ENCODE data around the gene SLC39A10.

Gene SLC39A10

DNA sequence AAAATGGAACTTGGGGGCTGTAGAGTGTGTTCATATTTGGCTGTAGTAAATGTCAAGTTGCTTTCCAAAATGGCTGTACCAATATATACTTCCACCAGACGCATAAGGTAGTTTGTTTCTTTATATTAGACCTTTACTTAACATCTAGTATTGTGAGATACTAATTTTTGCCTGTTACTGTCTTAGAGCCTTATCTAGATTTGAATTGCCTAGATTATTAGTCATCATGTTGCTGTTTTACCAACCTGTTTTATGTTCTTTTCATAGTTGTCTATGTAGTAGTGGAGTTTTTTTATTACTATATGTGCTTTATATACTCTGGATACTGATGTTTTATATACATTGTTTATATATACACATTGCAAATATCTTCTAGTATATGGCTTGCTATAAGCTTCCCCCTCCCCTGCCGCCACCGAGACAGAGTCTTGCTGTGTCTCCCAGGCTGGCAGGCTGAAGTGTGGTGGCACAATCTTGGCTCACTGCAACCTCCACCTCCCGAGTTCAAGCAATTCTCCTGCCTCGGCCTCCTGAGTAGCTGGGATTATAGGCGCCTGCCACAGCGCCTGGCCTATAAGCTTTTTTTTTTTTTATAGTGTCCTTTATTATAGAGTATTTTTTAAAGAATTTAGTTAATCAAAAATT is 18.9 kb downstream of the SLC39A10 start:
- DNase-seq, result no peak

DNA sequence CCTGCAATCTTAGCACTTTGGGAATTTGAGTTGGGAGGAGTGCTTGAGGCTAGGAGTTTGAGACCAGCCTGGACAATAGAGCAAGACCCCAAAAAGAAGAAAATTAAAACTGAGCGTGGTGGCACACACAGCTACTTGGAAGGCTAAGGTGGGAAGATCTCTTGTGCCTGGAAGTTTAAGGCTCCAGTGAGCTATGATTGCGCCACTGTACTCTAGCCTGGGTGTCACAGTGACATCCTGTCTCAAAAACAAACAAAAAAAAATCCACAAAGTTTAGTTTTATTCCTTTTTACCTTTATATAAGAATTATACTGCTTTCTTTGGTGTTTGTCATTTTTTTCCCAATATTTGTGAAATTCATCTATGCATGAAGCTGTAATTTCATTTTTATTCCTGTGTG is 20.3 kb downstream of the SLC39A10 start:
- no peak for DNase-seq

DNA sequence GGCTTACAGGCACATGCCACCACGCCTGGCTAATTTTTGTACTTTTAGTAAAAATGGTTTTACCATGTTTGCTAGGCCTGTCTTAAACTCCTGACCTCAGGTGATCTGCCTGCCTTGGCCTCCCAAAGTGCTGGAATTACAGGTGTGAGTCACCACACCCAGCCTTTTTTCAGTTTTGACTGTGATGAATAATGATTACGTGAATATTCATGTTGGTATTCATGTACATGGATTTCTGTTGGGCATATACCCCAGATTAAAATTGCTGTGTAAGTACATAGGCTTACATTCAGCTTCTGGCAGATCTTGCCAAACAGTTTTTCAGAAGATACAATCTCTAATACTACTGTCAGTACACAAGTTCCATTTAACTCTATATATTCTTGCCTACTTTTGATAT is 20.9 kb downstream of the SLC39A10 start:
- no peak for DNase-seq

GRCh38 chr2:195682077-195682476 is 25.1 kb downstream of the SLC39A10 start:
- no peak for DNase-seq

GRCh38 chr2:195683174-195683573 is 26.1 kb downstream of the SLC39A10 start:
- no peak for DNase-seq

GRCh38 chr2:195686564-195686963 is 29.5 kb downstream of the SLC39A10 start:
- DNase-seq, result peak; percentile 22

GRCh38 chr2:195687320-195688086 is 30.5 kb downstream of the SLC39A10 start:
- no peak for DNase-seq

GRCh38 chr2:195692531-195692930 is 35.5 kb downstream of the SLC39A10 start:
- peak; percentile 24 for DNase-seq

DNA sequence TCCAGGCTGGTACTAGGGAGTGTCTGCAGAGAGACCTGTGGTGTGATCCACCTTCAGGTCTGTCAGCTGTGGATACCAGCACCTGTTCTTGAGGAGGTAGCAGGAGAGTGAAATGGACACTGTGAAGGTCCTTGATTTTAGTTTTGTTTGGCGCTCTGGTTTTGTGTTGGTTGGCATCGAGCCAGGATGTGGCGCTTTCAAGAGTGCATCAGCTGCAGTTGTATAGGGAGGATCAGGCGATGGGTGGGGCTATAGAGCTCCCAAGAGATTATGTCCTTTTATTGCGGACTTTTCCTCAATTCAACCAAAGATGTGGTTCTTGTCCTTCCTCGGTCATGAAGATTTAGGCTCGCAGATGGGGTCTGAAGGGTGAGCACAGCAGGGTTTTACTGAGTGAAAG is 37.5 kb downstream of the SLC39A10 start:
- DNase-seq, result no peak

GRCh38 chr2:195695002-195695631 is 38.1 kb downstream of the SLC39A10 start:
- DNase-seq, result no peak

DNA sequence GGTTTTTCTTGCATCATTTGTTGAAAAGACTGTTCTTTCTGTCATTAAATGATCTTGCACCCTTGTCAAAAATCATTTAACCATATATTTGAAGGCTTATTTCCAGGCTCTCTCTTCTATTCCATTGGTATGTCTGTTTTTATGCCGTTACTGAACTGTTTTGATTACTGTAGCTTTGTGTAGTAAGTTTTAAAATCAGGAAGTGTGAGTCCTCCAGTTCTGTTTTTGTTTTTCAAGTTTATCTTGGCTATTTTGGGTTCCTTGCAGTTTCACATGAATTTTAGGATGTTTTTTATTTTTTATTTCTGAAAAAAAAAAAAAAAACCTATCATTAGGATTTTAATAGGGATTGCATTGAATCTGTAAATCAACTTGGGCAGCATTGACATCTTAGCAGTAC is 39.0 kb downstream of the SLC39A10 start:
- DNase-seq, result no peak

GRCh38 chr2:195697681-195698220 is 40.7 kb downstream of the SLC39A10 start:
- DNase-seq, result no peak

- DNase-seq, result no peak
These were observed 43.5 kb downstream of the SLC39A10 start for GRCh38 chr2:195700480-195700879.

DNA sequence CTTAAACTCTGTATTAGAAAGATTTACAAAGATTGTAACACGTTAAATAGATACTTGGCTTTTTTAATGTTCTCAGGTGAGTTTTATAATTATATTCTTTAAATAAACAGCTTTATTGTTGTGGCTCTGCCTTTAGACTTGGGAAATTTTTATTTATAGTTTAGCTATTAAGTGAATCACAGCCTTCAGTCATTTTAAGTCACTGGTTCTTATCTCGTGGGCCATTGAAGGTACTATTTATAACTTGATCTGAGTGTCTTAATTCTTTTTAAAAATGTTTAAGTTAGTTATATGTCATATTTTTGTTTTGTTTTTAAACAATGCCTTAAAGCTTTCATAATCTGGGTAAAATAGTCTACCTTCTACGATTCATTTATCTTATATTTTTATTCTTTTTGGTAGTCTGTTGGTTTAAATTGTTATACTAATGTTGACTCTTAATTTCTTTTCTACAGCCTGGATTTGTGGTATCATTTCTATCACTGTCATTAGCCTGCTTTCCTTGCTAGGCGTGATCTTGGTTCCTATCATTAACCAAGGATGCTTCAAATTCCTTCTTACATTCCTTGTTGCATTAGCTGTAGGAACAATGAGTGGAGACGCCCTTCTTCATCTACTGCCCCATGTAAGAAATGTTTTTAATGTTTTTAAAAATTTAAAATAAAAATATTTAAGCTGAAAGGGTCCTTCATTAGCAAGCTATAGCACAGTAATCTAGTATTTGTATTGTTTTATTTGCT is 49.3 kb downstream of the SLC39A10 start:
- DNase-seq, result no peak

DNA sequence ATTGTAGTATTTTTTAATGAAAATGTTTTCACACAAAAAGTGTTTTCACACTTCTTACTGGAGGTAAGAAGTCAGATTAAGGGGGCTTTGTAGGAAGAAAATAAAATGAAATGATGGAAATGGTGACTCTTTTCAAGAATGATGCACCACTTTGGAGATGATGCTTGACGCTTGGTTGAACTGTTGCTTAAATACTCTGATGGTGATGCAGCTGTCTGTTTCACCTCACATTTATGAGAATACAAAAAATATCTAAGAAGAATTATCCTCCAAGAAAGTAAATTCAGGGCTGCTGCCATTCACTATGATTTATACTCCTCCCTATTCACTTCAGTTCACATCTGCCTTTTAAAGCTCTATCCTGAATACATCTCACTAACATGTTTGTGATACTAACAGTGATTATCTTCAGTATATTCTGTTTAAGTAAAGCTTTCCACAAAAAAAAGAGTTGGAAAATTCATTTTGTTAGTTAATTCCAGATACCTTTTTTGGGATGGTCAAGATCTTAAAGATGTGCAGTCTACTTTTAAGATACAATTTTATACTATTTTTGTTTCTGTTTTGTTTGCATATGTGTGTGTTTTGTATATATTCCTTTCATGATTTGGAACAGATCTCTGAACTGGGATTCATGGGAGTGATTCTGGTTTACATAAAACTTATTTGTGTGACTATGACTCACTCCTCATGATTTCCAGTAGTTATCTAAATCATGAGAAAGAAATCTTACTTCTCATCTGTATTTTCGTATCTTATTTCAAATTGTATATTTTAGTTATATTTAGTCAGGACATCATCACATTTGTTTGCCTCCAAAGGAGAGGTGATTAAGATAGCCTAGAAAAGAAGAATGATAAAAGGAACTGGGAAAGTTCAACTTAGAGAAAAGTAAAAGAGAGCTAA is 53.1 kb downstream of the SLC39A10 start:
- DNase-seq, result no peak

DNA sequence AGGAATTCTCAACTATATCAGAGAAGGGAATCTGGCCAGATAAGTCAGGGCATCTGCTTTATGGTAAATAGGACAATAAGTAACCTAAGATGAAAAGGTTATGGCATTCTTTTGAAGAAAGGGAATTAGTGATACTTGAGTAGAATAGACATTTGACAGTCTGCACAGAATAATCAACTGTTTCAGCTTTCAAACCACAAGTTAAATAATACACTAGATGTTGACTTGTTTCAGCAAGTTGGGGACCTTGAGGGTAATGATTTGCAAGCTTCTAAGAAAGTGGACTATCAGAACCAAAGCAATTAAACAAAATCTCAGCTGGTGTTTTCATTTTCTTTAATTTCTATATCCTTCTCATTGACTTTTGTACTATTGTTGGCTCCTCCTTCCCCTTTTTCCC is 54.5 kb downstream of the SLC39A10 start:
- no peak for DNase-seq

- no peak for DNase-seq
These were observed 59.4 kb downstream of the SLC39A10 start for GRCh38 chr2:195716466-195716865.

GRCh38 chr2:195721042-195721441 is 64.0 kb downstream of the SLC39A10 start:
- no peak for DNase-seq

DNA sequence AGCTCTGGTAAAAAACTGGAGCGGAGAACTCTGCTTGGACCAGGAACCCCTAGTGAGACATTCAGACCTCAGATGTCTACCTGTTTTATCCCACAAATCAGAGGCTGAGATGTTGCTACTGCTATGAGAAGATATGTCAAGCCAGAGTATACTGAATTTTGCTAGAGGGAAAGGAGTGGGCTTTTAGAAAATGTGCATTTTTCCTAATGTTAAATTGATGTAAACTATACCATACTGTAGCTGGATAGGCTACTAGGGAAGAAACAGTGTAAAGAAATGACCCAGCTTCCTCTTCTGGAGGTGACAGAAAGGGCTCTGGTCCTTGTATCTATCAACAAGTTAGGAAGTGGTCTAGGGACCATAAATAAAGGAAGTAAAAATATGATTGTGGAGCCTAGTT is 65.0 kb downstream of the SLC39A10 start:
- DNase-seq, result no peak

DNA sequence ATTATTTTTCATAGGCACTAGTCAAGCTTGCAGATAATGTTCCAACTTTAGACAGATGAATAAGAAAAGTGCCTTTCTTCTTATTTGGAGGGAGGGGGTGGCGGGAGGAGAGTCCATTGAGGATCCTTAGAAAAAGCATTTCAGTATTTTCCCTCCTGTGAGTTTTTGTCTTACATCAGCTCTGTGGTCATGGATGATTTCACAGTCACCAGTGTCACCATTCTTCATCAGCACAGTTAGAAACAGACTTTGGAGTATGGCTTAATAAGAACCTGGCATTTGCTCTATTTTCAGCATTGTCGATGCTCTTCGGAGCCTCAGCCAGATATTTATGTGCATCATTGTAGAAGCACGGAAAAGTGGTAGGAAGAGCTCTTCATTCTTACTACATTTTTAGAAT is 70.1 kb downstream of the SLC39A10 start:
- no peak for DNase-seq

DNA sequence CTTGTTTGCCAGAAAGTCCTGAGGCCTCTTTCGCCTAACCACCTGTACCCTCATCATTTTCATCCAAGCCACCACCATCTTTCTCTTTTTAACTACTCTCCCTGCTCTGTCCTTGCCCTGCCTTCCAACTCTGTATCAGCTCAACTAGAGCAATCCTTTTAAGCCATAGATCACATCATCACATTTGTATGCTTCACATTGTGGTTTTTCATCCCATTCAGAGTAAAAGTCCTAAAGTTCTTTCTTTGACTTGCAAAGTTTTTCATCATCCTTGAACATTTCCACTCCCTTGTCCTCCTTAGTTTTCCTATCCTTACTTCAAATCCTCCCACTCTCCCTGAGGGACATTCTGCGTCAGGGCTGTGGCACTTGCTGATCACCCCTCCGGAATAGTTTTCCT is 73.9 kb downstream of the SLC39A10 start:
- DNase-seq, result no peak

- no peak for DNase-seq
These were observed 75.5 kb downstream of the SLC39A10 start for GRCh38 chr2:195732574-195732973.
